Stimulated activated CD8-positive, alpha-beta memory T cell treated with anti-CD3 and anti-CD28 coated beads, Interleukin-4, amount 100 ng/mL, for 24 hours (primary cell): ENCODE measurements around the gene ATP6V0B.

Source experiments
- DNase-seq: peaks from one replicate; pipeline ENCODE4 v3.0.0-alpha.2; 2020; ENCODE audit warnings: low read depth

Gene ATP6V0B

GRCh38 chr1:43946236-43947060 lies 28.3 kb upstream of the ATP6V0B start, which contains the start of gene IPO13:
Gene IPO13 (plus strand): TSS chr1:43946950. CDS start chr1:43947601, 651 bp downstream.
- peak; percentile 91 for DNase-seq

DNA sequence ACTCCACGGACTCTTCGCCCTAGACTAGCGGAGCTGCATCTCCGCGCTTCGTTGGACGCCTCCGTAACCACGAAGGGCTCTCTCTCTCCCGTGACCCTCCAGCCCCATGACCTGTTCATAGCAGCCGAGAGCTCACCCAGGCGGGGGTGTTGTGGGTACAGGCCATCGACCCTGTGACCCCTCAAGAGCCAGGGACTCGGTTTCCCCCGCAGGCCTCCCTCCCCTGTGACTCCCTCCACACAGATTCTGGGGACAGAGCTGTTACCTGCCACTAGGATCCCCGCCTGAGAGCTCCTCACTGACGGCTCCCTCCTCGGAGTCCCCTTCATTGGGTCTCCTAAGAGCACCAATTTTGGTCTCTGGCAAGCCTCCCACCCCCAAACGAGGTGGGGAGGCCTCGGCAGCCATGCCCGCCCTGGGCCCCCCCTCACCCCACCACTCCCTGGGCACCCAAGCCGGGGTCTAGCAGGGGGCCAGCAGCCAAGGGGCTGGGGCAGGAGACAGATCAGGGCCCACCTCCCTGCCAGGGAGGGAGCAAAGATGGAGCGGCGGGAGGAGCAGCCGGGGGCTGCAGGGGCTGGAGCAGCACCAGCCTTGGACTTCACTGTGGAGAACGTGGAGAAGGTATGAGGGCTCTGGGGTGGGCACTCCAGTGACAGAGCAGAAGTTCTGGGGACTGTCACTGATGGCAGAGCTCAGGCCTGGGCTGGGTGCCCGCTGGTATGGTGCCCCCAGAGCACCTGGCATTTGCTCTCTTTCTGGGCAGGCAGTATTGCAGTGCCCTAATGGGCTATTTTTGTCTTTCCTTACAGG lies 27.5 kb upstream of the ATP6V0B start:
- no peak for DNase-seq

DNA sequence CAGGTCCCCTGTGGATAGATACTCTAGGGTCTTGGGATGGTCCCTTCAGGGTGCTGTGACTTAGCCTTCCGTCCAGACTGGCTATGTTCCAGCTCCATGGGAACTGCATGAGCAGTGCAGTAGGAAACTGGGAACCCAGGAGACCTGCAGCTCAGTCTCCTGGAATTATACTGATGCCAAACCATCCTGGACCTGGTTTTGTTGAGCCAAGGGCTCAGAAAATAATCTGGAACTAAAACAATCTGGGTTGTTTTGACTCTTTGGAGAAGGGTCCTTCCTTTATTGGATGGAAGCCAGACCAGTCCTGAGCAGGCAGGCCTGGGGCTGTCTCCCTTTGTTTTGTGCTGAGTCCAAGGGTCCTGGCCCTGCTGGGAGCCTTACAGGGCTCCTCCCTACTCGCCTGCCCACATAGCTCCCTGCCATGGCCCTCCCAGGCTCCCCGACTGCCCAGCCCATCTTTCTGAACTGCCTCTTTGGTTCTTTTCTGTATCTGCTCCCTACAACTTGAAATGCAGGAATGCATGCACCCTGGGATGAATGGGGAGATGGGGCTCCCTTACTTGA lies 26.8 kb upstream of the ATP6V0B start:
- no peak for DNase-seq

- DNase-seq: no peak
Measured at GRCh38 chr1:43949678-43950077, 25.1 kb upstream of the ATP6V0B start.

GRCh38 chr1:43951021-43951985 lies 23.5 kb upstream of the ATP6V0B start:
- no peak for DNase-seq

GRCh38 chr1:43952731-43953346 lies 21.9 kb upstream of the ATP6V0B start:
- DNase-seq: no peak

DNA sequence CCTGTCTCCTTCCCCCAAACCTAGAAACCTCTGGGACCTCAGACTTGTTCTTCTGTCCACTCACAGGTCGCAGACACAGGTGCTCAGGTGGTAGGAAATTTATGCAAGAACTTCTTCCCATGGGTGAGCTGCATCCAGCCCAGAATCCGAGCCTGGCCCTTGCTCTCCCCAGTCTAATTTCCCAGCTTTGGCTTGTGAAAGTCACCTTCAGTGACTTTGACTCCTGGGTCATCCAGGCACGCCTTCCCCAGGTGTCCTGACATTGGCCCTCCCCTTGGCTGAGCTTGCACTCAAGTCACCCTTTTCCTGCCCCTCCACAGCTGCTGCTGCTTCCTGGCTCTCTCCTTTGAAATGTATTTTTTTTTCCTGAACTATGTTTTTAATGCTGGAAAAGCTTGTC lies 21.4 kb upstream of the ATP6V0B start:
- DNase-seq: no peak

DNA sequence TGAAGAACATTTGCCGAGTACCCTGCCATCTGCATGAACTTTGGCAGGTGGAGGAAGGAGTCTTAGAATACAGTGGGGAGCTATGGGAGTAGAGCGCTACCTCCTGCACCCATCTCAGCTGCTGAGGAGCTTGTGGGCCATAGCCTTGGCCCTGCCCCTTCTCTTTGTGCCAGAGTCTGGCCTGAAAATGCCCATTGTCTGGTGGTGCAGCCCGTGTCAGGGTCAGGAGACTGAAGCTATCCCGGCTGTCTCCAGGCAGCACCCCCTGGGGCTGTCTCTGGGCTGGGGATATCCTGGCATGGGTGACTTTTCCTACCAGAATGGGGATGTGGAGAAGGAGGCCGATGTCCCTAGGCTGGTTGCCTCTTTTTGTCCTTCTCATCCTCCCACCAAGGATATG lies 20.7 kb upstream of the ATP6V0B start:
- no peak for DNase-seq

GRCh38 chr1:43956234-43956633 lies 18.5 kb upstream of the ATP6V0B start:
- DNase-seq: no peak

DNA sequence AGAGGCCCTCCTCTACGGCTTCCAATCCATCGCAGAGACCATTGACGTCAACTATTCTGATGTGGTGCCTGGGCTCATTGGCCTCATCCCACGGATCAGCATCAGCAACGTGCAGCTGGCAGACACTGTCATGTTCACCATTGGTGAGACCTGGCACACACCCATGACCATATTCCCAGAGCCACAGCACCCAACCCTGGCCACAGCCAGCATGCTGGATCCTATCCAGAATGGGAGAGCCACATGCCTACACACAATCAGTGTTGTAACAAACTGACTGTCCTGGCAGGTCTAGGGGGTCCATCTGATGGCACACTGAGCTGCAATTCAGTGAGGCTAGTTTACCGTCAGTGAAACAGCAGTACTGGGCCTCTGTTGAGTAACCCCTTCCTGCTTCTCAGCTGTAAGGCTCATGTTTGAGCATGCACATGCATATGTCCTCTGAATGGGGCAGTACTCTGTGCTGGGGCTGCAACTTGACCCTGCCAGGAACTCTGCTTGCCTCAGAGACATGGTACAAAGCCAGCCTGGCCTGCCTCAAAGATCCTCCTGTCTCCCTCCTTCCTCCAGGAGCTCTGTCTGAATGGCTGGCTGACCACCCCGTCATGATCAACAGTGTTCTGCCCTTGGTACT lies 17.2 kb upstream of the ATP6V0B start:
- DNase-seq: no peak

GRCh38 chr1:43958351-43959255 lies 16.2 kb upstream of the ATP6V0B start:
- no peak for DNase-seq

DNA sequence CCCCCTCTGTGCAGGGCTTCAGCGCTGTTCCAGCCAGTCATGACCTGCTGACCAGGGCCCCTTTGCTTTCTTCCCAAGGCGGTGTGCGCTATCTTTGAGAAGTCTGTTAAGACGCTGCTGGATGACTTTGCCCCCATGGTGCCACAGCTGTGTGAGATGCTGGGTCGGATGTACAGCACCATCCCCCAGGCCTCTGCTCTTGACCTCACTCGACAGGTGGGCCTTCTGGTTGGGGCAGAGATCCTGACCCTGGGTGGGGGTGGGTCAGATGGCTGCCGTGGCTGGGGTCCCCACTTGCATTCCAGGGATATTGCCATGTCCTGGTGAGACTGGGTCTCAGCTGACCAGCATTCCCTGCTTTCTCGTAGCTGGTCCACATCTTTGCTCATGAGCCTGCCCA lies 14.0 kb upstream of the ATP6V0B start:
- no peak for DNase-seq

GRCh38 chr1:43961692-43962091 lies 13.1 kb upstream of the ATP6V0B start:
- no peak for DNase-seq

- DNase-seq: no peak
Measured at GRCh38 chr1:43962324-43962723, 12.4 kb upstream of the ATP6V0B start.

DNA sequence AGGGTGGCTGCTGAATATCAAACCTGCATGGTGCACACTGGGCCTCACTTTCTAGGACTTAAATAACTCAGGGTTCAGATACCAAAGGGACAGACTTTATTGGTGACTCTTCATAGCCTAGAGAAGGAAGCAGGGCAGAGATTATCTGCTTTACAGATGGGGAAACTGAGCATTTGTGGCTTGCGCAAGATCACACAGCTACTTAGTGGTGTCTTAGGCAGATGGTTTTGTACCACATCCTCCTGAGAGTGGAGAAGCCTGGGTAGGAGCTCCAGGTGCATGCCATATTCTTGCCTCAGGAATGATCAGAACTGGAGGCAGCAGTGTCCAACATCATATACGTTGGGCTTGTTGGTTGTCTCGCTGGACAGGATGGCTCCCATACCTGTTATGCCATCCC lies 11.8 kb upstream of the ATP6V0B start:
- DNase-seq: no peak

GRCh38 chr1:43963890-43964289 lies 10.9 kb upstream of the ATP6V0B start:
- no peak for DNase-seq

GRCh38 chr1:43965316-43965715 lies 9.4 kb upstream of the ATP6V0B start:
- no peak for DNase-seq

- no peak for DNase-seq
Measured at GRCh38 chr1:43968348-43968948, 6.3 kb upstream of the ATP6V0B start.

DNA sequence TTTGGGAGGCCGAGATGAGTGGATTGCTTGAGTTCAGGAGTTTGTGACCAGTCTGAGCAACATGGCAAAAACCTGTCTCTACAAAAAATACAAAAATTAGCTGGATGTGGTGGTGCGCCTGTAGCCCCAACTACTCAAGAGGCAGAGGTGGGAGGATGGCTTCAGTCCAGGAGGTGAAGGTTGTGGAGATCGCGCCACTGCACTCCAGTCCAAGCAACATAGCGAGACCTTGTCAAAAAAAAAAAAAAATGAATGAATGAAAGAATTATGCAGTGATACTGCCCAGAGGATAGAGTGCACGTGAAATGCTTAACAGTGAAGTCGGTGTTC lies 5.4 kb upstream of the ATP6V0B start:
- DNase-seq: no peak
